Naive B cell (primary cell): Measurements from ENCODE around the gene GDF2. TPM values are rescaled to one million over a fixed set of nuclear protein-coding genes. Genes with fewer than 3 reads are reported as not detected.

Experiments
- ATAC-seq, 2 donors: fragments of 150-1000 bp; cut with Tn5 transposase; 2 replicates each; pipeline ENCODE4 v1.10.0; 2021; ENCODE audit warnings: low read depth in 2 of 2, mild to moderate bottlenecking in 2 of 2, moderate library complexity in 2 of 2
- DNase-seq: peaks from one replicate; pipeline ENCODE4 v3.0.0; 2022
- H3K27ac Mint-ChIP-seq, 6 donors: one replicate each; pipeline ENCODE4 v1.8.0; 2020 to 2022; ENCODE audit warnings: mild to moderate bottlenecking in 6 of 6, mixed read lengths in 6 of 6, moderate library complexity in 5 of 6, inconsistent platforms in 2 of 6
- H3K27me3 Mint-ChIP-seq, 3 donors: one replicate each; pipeline ENCODE4 v1.8.0; 2021 to 2022; ENCODE audit warnings: mixed read lengths in 3 of 3, mild to moderate bottlenecking in 1 of 3
- H3K36me3 Mint-ChIP-seq, 2 donors: one replicate each; pipeline ENCODE4 v1.8.0; 2020 to 2022; ENCODE audit warnings: mixed read lengths in 2 of 2, inconsistent platforms in 1 of 2, mild to moderate bottlenecking in 1 of 2
- H3K4me1 Mint-ChIP-seq, 3 donors: one replicate each; pipeline ENCODE4 v1.8.0; 2020 to 2022; ENCODE audit warnings: mixed read lengths in 3 of 3, inconsistent platforms in 1 of 3, mild to moderate bottlenecking in 1 of 3, moderate library complexity in 1 of 3
- H3K4me3 Mint-ChIP-seq, 8 donors: one replicate each; pipeline ENCODE4 v1.8.0; 2020 to 2022; ENCODE audit warnings: mild to moderate bottlenecking in 8 of 8, mixed read lengths in 8 of 8, moderate library complexity in 8 of 8, inconsistent platforms in 2 of 8
- H3K9me3 Mint-ChIP-seq, 7 donors: one replicate each; pipeline ENCODE4 v1.8.0; 2020 to 2022; ENCODE audit warnings: mixed read lengths in 7 of 7, mild to moderate bottlenecking in 5 of 7, inconsistent platforms in 2 of 7, moderate library complexity in 1 of 7
- polyA plus RNA-seq, 6 donors: library from polyadenylated mRNA; unstranded; fragments of 300-500 nt; fragmentation: Illumina TruSeq; gene quantifications; one replicate each; pipeline ENCODE4 v1.2.3, GENCODE V29; 2021; ENCODE audit warnings: low read depth in 6 of 6

GDF2 gene
- polyA plus RNA-seq, 6 donors from 2014 or later, result not detected

DNA sequence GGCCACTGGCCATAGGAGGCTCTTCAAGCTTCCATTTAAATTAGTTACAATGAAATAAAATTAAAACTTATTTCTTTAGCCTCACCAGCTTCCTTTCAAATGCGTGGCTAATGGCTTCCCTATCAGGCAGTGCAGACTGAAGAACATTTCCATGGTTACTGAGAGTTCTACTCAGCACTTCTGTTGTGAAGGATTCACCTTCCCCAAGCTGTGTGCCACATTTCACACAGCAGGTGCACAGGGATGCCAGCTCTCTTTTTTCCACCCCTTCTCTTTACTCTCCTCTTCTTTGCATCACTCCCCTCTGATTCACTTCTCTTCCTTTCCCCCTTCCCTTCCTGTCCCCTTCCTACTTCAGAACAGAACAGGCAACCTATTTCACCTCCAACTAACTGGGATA is 833 bp downstream of the GDF2 start:
- Mint-ChIP-seq H3K4me3 (no peak overlapping the region), H3K27me3 (peaks cover 9 to 37% (median 31%) of the 10 kb centered on the region in 3 donors), H3K4me1 (peaks cover 0 to 7% (median 0%) of the 10 kb centered on the region in 3 donors), H3K27ac (peak overlapping the region in 1 of 6 donors; percentile 58), H3K36me3 (no peaks in the 10 kb centered on the region), H3K9me3 (peaks cover 0 to 7% (median 2%) of the 10 kb centered on the region in 7 donors)
- DNase-seq (no peak), ATAC-seq (no peak)

DNA sequence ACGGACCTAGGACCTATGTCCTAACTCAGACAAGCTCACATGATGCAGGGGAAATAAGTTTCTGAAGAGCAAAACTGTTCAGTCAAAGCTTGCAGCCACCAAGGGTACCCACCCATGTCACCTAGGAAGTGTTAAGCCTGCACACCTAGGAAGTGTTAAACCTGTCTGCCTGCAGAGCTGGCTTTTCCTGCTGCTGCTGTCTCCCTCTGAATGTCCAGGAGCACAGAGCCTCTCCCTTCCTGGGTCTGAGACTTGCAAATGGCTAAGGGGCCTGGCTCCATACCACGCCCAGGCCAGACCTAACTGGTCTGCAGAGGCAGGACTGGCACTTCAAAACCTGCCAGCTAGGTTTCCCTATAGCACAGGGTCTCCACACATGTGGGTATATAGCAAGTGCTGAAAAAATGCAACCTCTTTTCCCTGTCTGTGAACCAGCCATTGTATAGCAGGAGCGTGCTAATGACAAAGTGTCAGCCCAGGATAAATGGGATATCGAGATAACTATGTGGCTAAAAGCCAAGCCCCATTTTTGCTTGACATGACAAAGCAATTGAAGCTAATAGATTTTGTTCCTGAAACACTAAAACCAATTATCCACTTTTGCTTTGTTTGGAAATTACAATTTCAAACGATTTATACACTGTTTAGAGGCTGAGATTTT is 1.5 kb downstream of the GDF2 start:
- H3K27me3 Mint-ChIP-seq, result peaks cover 9 to 37% (median 29%) of the 10 kb centered on the region in 3 donors
- no peak overlapping the region for H3K4me3 Mint-ChIP-seq
- ATAC-seq (no peak), DNase-seq (no peak)
- no peak overlapping the region for H3K27ac Mint-ChIP-seq
- H3K9me3 Mint-ChIP-seq, result peaks cover 0 to 11% (median 3%) of the 10 kb centered on the region in 7 donors
- H3K36me3 Mint-ChIP-seq, result no peaks in the 10 kb centered on the region
- peaks cover 0 to 14% (median 0%) of the 10 kb centered on the region in 3 donors for H3K4me1 Mint-ChIP-seq

DNA sequence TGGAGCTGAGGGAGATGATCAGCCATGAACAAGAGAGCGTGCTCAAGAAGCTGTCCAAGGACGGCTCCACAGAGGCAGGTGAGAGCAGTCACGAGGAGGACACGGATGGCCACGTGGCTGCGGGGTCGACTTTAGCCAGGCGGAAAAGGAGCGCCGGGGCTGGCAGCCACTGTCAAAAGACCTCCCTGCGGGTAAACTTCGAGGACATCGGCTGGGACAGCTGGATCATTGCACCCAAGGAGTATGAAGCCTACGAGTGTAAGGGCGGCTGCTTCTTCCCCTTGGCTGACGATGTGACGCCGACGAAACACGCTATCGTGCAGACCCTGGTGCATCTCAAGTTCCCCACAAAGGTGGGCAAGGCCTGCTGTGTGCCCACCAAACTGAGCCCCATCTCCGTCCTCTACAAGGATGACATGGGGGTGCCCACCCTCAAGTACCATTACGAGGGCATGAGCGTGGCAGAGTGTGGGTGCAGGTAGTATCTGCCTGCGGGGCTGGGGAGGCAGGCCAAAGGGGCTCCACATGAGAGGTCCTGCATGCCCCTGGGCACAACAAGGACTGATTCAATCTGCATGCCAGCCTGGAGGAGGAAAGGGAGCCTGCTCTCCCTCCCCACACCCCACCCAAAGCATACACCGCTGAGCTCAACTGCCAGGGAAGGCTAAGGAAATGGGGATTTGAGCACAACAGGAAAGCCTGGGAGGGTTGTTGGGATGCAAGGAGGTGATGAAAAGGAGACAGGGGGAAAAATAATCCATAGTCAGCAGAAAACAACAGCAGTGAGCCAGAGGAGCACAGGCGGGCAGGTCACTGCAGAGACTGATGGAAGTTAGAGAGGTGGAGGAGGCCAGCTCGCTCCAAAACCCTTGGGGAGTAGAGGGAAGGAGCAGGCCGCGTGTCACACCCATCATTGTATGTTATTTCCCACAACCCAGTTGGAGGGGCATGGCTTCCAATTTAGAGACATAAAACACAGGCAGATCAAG is 3.3 kb downstream of the GDF2 start:
- DNase-seq (no peak), ATAC-seq (no peak)
- peaks cover 0 to 14% (median 0%) of the 10 kb centered on the region in 3 donors for H3K4me1 Mint-ChIP-seq
- H3K4me3 Mint-ChIP-seq, result no peak overlapping the region
- H3K27me3 Mint-ChIP-seq, result peaks cover 9 to 36% (median 27%) of the 10 kb centered on the region in 3 donors
- no peaks in the 10 kb centered on the region for H3K36me3 Mint-ChIP-seq
- peaks cover 0 to 11% (median 3%) of the 10 kb centered on the region in 7 donors for H3K9me3 Mint-ChIP-seq
- H3K27ac Mint-ChIP-seq, result no peak overlapping the region

DNA sequence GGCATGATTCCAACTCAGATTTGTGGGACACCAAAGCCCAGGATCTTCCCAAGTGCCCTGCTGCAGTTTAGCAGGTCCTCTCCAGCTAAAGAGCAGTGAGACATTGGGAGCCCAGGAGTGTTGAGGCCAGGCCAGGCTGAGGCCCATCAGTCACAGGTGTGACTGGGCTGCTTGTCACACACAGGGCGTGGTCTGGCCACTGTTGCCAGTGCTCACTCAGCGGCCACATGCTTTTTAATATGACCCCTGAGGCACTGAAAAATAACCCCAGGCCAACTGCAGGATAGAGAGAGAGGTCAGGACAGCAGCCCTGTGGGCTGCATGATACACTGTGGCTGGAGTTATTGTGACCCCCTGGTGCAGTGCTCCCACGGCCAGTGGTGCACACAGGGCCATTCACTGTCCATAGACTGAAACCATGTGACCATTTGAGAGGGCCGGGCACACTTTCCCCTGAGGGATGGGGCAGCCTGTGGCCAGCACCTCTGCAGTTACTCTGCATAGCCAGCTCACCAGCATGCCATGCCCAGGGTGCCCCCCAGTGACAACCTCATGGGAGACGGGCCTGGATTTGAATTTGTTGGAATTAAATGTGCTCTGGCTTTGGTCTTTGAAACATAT is 4.2 kb downstream of the GDF2 start:
- ATAC-seq (no peak), DNase-seq (no peak)
- Mint-ChIP-seq H3K4me1 (peaks cover 0 to 14% (median 0%) of the 10 kb centered on the region in 3 donors), H3K36me3 (no peaks in the 10 kb centered on the region), H3K27ac (peak overlapping the region in 1 of 6 donors; percentile 44), H3K9me3 (peaks cover 0 to 11% (median 3%) of the 10 kb centered on the region in 7 donors), H3K27me3 (peaks cover 5 to 28% (median 19%) of the 10 kb centered on the region in 3 donors), H3K4me3 (no peak overlapping the region)

DNA sequence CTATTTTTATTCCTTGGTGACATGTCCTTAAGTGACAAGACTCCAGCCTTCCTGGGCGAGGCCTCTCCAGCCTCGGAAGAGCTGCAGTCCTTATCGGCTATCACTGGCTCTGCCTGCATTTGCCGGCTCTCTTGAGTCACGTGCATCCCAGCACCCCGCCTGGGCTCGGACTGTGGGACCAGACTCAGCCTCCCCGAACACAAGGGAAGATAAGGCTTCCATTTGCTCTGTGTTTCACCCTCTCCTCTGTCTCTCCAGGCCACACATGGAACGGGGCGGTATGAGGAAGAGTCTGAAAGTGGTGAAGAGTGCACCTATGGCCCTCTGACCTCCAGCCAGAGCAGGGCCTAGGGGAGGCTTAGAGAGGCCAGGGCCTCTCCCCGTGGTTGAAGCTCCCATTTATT is 4.7 kb downstream of the GDF2 start:
- H3K9me3 Mint-ChIP-seq, result peaks cover 0 to 11% (median 3%) of the 10 kb centered on the region in 7 donors
- no peak overlapping the region for H3K4me3 Mint-ChIP-seq
- peaks cover 0 to 14% (median 0%) of the 10 kb centered on the region in 3 donors for H3K4me1 Mint-ChIP-seq
- peak overlapping the region in 1 of 6 donors; percentile 47 for H3K27ac Mint-ChIP-seq
- no peaks in the 10 kb centered on the region for H3K36me3 Mint-ChIP-seq
- peaks cover 4 to 23% (median 14%) of the 10 kb centered on the region in 3 donors for H3K27me3 Mint-ChIP-seq
- no peak for DNase-seq
- no peak for ATAC-seq

DNA sequence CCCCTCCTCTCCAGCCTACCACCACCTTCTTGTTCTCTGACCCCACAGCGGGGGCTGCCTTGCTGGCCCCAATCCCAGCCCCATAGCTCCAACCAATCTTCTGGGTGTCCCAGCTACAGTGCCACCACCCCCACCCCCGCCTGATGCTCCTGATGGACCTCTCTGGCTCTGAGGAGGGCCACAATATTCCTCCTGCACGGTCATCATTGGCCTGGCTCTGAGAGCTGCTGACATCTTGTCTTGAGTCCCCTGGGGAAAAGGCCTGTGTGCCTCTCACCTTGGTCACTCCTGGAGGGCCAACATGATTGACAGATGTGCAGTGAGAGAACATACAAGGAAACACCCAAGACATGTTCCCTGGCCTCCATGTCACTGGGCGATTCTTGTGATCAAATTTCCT is 7.6 kb downstream of the GDF2 start:
- H3K9me3 Mint-ChIP-seq, result peaks cover 0 to 11% (median 3%) of the 10 kb centered on the region in 7 donors
- no peaks in the 10 kb centered on the region for H3K36me3 Mint-ChIP-seq
- peaks cover 0 to 14% (median 0%) of the 10 kb centered on the region in 3 donors for H3K4me1 Mint-ChIP-seq
- DNase-seq, result no peak
- no peak overlapping the region for H3K4me3 Mint-ChIP-seq
- no peak overlapping the region for H3K27ac Mint-ChIP-seq
- H3K27me3 Mint-ChIP-seq, result peaks cover 3 to 15% (median 10%) of the 10 kb centered on the region in 3 donors
- no peak for ATAC-seq

DNA sequence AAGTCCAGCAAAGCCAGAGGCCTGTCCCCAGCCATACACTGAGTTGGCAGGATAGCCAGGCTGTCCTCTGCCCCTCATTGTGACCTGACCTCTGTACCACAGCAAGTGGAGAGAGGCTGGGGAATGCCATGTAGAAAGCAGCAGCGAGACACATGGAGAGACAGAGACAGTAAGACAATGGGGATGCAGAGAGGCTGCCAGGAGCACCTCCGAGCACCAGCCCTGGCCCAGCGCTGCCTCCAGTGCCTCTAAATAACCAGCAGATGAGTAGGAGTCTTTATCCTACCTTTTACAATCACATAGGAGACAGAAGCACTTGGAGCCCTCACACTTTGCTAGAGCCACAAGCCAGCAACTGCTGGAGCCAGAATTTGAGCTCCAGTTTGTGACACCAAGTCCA is 8.1 kb downstream of the GDF2 start:
- no peak overlapping the region for H3K27ac Mint-ChIP-seq
- peaks cover 7 to 12% (median 11%) of the 10 kb centered on the region in 3 donors for H3K27me3 Mint-ChIP-seq
- peaks cover 0 to 11% (median 3%) of the 10 kb centered on the region in 7 donors for H3K9me3 Mint-ChIP-seq
- H3K4me3 Mint-ChIP-seq, result no peak overlapping the region
- H3K4me1 Mint-ChIP-seq, result peaks cover 0 to 14% (median 0%) of the 10 kb centered on the region in 3 donors
- no peak for ATAC-seq
- no peaks in the 10 kb centered on the region for H3K36me3 Mint-ChIP-seq
- no peak for DNase-seq

DNA sequence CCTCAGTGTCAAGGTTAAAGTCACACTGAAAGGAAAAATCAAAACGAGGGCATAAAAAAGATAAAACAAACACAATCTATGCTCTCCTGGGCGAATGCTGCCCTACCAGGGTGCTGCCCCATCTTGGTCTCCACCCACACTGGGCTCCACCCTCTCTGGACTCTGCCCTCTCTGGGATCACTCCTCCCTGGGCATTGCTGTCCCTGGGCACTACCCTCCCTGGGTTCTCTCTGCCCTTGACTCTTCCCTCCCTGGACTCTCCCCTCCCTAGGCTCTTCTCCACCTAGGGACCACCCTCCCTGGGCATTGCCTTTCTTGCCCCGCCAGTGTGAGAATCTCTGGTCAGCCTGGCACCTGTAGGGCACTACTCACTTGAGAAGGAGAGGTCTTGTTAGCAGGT is 8.6 kb downstream of the GDF2 start:
- H3K9me3 Mint-ChIP-seq, result peaks cover 0 to 11% (median 3%) of the 10 kb centered on the region in 7 donors
- ATAC-seq, result no peak
- H3K4me3 Mint-ChIP-seq, result no peak overlapping the region
- peaks cover 0 to 14% (median 0%) of the 10 kb centered on the region in 3 donors for H3K4me1 Mint-ChIP-seq
- no peak overlapping the region for H3K27ac Mint-ChIP-seq
- H3K36me3 Mint-ChIP-seq, result no peaks in the 10 kb centered on the region
- no peak for DNase-seq
- H3K27me3 Mint-ChIP-seq, result peaks cover 11 to 15% (median 12%) of the 10 kb centered on the region in 3 donors

DNA sequence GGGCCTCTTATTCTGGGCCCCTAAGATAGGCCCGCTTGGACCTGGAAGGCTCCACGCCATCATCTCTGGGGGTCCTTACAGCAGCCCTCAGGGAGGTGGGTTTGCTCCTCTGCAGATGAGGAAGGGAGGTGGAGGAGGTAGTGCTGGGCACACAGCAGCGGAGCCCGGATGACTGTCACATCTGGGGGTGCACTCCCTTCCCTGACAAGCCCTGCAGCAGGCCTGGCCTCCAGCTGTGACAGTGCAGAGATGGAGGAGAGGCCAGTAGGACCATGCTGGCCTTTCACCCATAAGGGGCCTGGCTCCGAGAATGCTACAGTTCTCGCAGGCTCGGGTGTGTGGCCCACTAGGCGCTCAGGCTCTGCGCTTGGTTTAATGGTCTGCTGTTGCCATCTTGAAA is 9.2 kb downstream of the GDF2 start:
- DNase-seq, result no peak
- H3K9me3 Mint-ChIP-seq, result peaks cover 0 to 11% (median 3%) of the 10 kb centered on the region in 7 donors
- no peak overlapping the region for H3K27ac Mint-ChIP-seq
- ATAC-seq, result no peak
- no peaks in the 10 kb centered on the region for H3K36me3 Mint-ChIP-seq
- peaks cover 18 to 22% (median 18%) of the 10 kb centered on the region in 3 donors for H3K27me3 Mint-ChIP-seq
- peaks cover 0 to 14% (median 0%) of the 10 kb centered on the region in 3 donors for H3K4me1 Mint-ChIP-seq
- H3K4me3 Mint-ChIP-seq, result no peak overlapping the region

DNA sequence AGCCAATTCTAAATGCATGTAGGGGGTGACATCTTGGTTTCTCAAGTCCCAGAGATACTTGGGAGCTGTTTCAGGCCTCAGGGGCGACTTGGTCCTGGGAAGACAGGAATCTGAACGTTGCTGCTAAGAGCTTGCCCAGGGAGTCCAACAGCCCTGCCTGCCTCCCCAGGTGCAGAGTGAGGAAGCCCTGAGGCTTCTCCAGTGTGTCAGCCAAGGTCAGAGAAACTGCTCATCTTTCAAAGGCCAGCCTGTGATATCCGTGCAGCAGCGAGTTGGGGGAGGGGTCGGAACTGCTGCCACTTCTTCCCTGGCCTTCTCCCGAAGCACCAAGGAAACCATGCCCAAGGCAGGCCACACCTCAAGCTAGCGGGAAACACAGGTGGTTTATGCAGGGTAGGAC is 9.7 kb downstream of the GDF2 start:
- DNase-seq (no peak), ATAC-seq (no peak)
- Mint-ChIP-seq H3K27me3 (peaks cover 18 to 23% (median 19%) of the 10 kb centered on the region in 3 donors), H3K27ac (no peak overlapping the region), H3K4me3 (no peak overlapping the region), H3K4me1 (peaks cover 0 to 14% (median 0%) of the 10 kb centered on the region in 3 donors), H3K9me3 (peaks cover 0 to 11% (median 3%) of the 10 kb centered on the region in 7 donors), H3K36me3 (no peaks in the 10 kb centered on the region)

DNA sequence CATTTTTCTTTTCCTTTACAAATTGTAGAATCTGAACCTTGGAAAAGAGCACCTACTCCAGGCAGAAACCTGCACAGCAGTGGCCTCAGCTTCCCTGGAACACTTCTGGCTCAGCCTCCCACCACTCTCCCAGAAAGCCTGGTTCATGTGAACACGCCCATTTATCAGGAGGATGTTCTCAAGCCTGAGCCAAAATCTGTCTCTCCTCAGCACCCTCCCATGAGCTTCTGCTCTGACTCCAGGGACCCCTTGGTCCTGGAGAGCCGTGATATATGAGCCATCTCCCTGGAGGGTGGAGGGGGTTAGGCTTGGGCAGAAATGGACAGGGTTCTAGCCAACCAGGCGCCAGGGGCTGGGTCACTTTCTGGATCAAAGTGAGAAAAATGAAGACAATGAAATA is 10.1 kb downstream of the GDF2 start:
- H3K9me3 Mint-ChIP-seq, result peaks cover 0 to 11% (median 3%) of the 10 kb centered on the region in 7 donors
- ATAC-seq (no peak), DNase-seq (no peak)
- H3K27ac Mint-ChIP-seq, result no peak overlapping the region
- H3K4me1 Mint-ChIP-seq, result peaks cover 0 to 14% (median 0%) of the 10 kb centered on the region in 3 donors
- peaks cover 18 to 23% (median 23%) of the 10 kb centered on the region in 3 donors for H3K27me3 Mint-ChIP-seq
- no peaks in the 10 kb centered on the region for H3K36me3 Mint-ChIP-seq
- H3K4me3 Mint-ChIP-seq, result no peak overlapping the region

DNA sequence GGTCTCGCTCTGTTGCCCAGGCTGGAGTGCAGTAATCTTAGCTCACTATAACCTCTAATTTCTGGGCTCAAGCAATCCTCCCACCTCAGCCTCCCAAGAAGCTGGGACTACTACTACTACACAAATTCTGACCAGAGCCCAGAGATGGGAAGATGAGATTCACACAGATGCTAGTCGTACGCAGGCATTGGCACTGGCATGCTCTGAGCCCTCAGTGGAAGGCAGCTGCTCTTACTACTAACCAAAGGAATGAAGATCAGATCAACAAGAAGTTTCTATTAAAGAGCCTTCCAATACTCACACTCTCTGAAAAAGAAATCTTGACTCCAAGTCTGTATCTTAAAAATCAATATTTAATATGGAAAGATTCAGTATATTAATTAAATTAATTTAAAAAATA is 10.7 kb downstream of the GDF2 start:
- H3K36me3 Mint-ChIP-seq, result no peaks in the 10 kb centered on the region
- H3K27me3 Mint-ChIP-seq, result peaks cover 18 to 23% (median 23%) of the 10 kb centered on the region in 3 donors
- H3K4me1 Mint-ChIP-seq, result peaks cover 0 to 8% (median 0%) of the 10 kb centered on the region in 3 donors
- ATAC-seq (no peak), DNase-seq (no peak)
- H3K9me3 Mint-ChIP-seq, result peaks cover 0 to 8% (median under 1%) of the 10 kb centered on the region in 7 donors
- no peak overlapping the region for H3K27ac Mint-ChIP-seq
- H3K4me3 Mint-ChIP-seq, result no peak overlapping the region

DNA sequence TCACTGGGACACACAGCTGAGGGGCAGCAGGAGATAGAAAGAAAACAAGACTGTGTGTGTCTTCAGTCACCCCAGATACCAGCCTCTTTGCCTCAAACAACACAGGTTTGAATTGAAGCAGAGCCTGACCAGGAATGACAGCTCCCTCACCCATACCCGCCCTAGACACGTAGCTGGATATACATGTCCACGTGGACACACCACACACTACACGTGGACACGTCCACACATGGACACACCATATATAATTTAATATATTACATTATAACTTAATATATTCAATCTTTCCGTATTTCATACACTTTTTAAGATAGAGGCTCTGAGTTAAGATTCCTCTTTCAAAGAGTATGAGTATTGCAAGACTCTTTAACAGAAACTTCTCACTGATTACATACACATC is 11.3 kb downstream of the GDF2 start:
- H3K4me1 Mint-ChIP-seq, result peaks cover 0 to 2% (median 0%) of the 10 kb centered on the region in 3 donors
- no peaks in the 10 kb centered on the region for H3K36me3 Mint-ChIP-seq
- ATAC-seq (no peak), DNase-seq (no peak)
- H3K27me3 Mint-ChIP-seq, result peaks cover 22 to 23% (median 23%) of the 10 kb centered on the region in 3 donors
- no peak overlapping the region for H3K4me3 Mint-ChIP-seq
- H3K27ac Mint-ChIP-seq, result no peak overlapping the region
- H3K9me3 Mint-ChIP-seq, result peaks cover 0 to 2% (median 0%) of the 10 kb centered on the region in 7 donors
